ENCODE results near the gene MON1B. TPM values are rescaled to one million over a fixed set of nuclear protein-coding genes. Genes with fewer than 3 reads are reported as not detected.
A peak's percentile ranks its signal among the peaks of the same experiment; 100 is the strongest.

MON1B gene
- total and polyA plus RNA-seq, 2 of the 8 experiments (the other 6 are each of a cell fraction or from before 2014, with no cell fraction given) = 20.0 to 45.9 TPM

- H3K14ac ChIP-seq (ENCODE audit: insufficient read length) = no peak overlapping the region
- CTCF ChIA-PET (ENCODE audit: partially characterized antibody) = no interaction called here
- 65% methylated on average over 3 of the region's 3 CpGs; no CpG with 5 or more reads in 1 of the 2 experiments for WGBS, 2 experiments (ENCODE audit: extremely low coverage in 1 of 2, insufficient coverage in 1 of 2, insufficient read length in 1 of 2, insufficient replicate concordance in 2 of 2, low coverage in 1 of 2, low lambda C conversion rate in 2 of 2, missing lambda C conversion rate in 1 of 2)
- no peak overlapping the region for H3K9ac ChIP-seq (replicated peaks in 1 of 4; ENCODE audit: extremely low read depth in 1 of 4, low read depth in 3 of 4, low read length in 3 of 4)
- no peak overlapping the region for H4K5ac ChIP-seq (ENCODE audit: insufficient read length, low read depth, low read length)
- no peaks in the 10 kb centered on the region for H4K20me1 ChIP-seq (replicated peaks in 1 of 2; ENCODE audit: control insufficient read depth in 1 of 2, insufficient read depth in 2 of 2, low read length in 2 of 2)
- no peaks in the 10 kb centered on the region; a peak in 1 of 7 replicates for H3K27me3 ChIP-seq (replicated peaks in 1 of 4; ENCODE audit: control insufficient read depth in 3 of 4, extremely low read depth in 1 of 4, insufficient read depth in 3 of 4, low read length in 3 of 4)
- no peak overlapping the region for H4K8ac ChIP-seq (ENCODE audit: extremely low read depth, insufficient read depth, low read length)
- no peak overlapping the region for H3K23ac ChIP-seq (ENCODE audit: insufficient read length)
- H3K4me3 ChIP-seq (ENCODE audit: extremely low read depth in 1 of 4, insufficient read depth in 2 of 4, low read depth in 3 of 4, low read length in 4 of 4) = no peak overlapping the region
- POLR2A ChIA-PET (ENCODE audit: partially characterized antibody) = interaction anchor here (1.6 kb wide), 1 partner anchor 11 kb away, joined by 3 read pairs; no protein-coding TSS in a partner anchor
- FAIRE-seq (no peak), DNase-seq (ENCODE audit: low read depth in 1 of 2, low spot score in 2 of 2) (no peak)
- no peak overlapping the region for H2BK15ac ChIP-seq (ENCODE audit: low read length)
- H4K91ac ChIP-seq (replicated peaks; ENCODE audit: insufficient read length, low read length) = no peak overlapping the region
- H3K18ac ChIP-seq (ENCODE audit: extremely low read depth, low read length) = no peak overlapping the region
- no peak overlapping the region for H2AK5ac ChIP-seq (ENCODE audit: low read depth, low read length)
- no peaks in the 10 kb centered on the region; the same call in 1 of the 2 replicates for H3K79me1 ChIP-seq (ENCODE audit: low read depth, low read length)
- no peaks in the 10 kb centered on the region for H3K79me2 ChIP-seq (ENCODE audit: control insufficient read depth in 1 of 2, insufficient read depth in 2 of 2, low read length in 2 of 2)
- no peak overlapping the region for H2BK5ac ChIP-seq (ENCODE audit: low read depth, low read length)
- H2BK120ac ChIP-seq (replicated peaks; ENCODE audit: low read depth, low read length) = no peak overlapping the region
- peaks cover 12 to 22% (median 16%) of the 10 kb centered on the region in 4 experiments for H3K4me1 ChIP-seq (replicated peaks in 1 of 4; ENCODE audit: control insufficient read depth in 3 of 4, insufficient read depth in 4 of 4, low read length in 3 of 4)
- H3K4ac ChIP-seq (replicated peaks; ENCODE audit: insufficient read length, low read depth, low read length) = no peak overlapping the region
- TF ChIP-seq HDAC2 (IDR thresholded peaks at IDR 0.05; ENCODE audit: borderline replicate concordance in 1 of 2, low read depth in 2 of 2, low read length in 2 of 2) (0 out of 4 replicates have a peak, but pooled peaks of 1 of the 2 experiments have one; percentile 28), ATF3 (IDR thresholded peaks at IDR 0.05; ENCODE audit: insufficient read depth, low read depth, low read length) (no peak), CHD2 (IDR thresholded peaks at IDR 0.05; ENCODE audit: low read length) (no peak), BACH1 (IDR thresholded peaks at IDR 0.05; ENCODE audit: low read length) (no peak), KDM1A (IDR thresholded peaks at IDR 0.05; ENCODE audit: borderline replicate concordance, low read length) (peak; percentile 78)
- H2BK20ac ChIP-seq (ENCODE audit: low read length) = no peak overlapping the region
- no peak overlapping the region for H3K56ac ChIP-seq (replicated peaks; ENCODE audit: insufficient read length, low read depth, low read length)
- H3K27ac ChIP-seq (ENCODE audit: low read depth, low read length) = no peak overlapping the region
- H3K4me2 ChIP-seq (ENCODE audit: insufficient read depth in 1 of 2, low read depth in 2 of 2, low read length in 2 of 2) = no peak overlapping the region
- H2AFZ ChIP-seq (ENCODE audit: low read length) = no peak overlapping the region
- no peaks in the 10 kb centered on the region for H3K36me3 ChIP-seq (ENCODE audit: control insufficient read depth in 2 of 4, insufficient read depth in 4 of 4, low read length in 3 of 4)
- no peak overlapping the region for H2BK12ac ChIP-seq (ENCODE audit: low read depth, low read length)
- H3K23me2 ChIP-seq (ENCODE audit: low read depth, low read length) = peaks cover 5% of the 10 kb centered on the region; the same call in 1 of the 2 replicates
- no peaks in the 10 kb centered on the region for H3K9me3 ChIP-seq (ENCODE audit: insufficient read depth in 2 of 2, low read depth in 1 of 2, low read length in 1 of 2)
Observed at GRCh38 chr16:77208382-77208781, 17.4 kb downstream of the MON1B start.
